GM12875 (cell line): ENCODE data around the gene OR9K2.

Experiments
- H3K4me3 ChIP-seq: one replicate; pipeline ENCODE4 v1.5.1; 2011; ENCODE audit warnings: low read depth, low read length, control low read depth
- TF ChIP-seq, protein P1 (sequence below): IDR thresholded peaks from 2 replicates; pipeline ENCODE4 v1.5.1; 2011; ENCODE audit warnings: low read depth, mild to moderate bottlenecking, control low read depth, inconsistent platforms, low read length, moderate library complexity, borderline replicate concordance; ENCODE audit not compliant: insufficient read depth

Gene OR9K2, protein sequence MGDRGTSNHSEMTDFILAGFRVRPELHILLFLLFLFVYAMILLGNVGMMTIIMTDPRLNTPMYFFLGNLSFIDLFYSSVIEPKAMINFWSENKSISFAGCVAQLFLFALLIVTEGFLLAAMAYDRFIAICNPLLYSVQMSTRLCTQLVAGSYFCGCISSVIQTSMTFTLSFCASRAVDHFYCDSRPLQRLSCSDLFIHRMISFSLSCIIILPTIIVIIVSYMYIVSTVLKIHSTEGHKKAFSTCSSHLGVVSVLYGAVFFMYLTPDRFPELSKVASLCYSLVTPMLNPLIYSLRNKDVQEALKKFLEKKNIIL

DNA sequence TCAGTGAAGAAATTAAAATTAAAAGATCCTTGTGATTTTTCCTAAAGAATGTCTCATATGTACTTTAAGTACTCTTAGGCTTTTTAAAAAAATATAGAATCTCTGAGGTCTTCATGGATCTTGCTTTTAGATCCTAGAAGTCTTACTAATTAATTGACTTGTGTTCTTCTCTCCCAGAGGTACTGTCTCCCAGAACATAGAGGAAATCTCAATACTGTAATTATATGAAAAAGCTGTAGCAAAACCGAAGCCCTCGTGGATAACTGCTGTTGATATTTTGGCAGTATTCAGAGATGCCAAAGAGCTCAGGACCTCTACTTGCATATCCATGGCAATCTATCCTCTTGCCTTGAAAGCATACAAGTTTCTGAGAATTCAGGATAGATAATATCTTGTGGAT, at the start of gene OR9K2:
TSS of gene OR9K2 (plus strand) at position 301 of the 400 bp plus-strand sequence. CDS start 3,429 bp downstream, outside the sequence.
- TF ChIP-seq, protein P1, sequence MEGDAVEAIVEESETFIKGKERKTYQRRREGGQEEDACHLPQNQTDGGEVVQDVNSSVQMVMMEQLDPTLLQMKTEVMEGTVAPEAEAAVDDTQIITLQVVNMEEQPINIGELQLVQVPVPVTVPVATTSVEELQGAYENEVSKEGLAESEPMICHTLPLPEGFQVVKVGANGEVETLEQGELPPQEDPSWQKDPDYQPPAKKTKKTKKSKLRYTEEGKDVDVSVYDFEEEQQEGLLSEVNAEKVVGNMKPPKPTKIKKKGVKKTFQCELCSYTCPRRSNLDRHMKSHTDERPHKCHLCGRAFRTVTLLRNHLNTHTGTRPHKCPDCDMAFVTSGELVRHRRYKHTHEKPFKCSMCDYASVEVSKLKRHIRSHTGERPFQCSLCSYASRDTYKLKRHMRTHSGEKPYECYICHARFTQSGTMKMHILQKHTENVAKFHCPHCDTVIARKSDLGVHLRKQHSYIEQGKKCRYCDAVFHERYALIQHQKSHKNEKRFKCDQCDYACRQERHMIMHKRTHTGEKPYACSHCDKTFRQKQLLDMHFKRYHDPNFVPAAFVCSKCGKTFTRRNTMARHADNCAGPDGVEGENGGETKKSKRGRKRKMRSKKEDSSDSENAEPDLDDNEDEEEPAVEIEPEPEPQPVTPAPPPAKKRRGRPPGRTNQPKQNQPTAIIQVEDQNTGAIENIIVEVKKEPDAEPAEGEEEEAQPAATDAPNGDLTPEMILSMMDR: no peak
- no peak within 1 kb of the TSS for H3K4me3 ChIP-seq

DNA sequence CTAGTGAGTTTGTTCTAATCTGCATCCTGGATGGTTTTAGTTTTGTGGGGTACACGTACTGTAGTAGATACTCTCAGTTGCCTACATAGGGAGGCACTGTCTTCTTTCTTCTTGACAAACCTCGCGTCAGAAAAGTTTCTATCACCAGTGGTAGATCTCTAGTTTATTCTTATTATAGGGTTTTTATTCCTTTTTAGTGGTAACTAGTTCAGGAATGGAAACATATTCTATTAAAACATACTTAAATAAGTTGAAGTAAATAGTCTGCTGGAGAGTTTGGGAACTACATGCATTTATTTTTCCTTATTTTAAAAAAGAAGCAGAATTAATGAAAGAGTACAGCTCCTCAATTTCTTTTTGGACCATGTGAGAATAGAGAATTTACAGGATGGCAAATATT, 33.6 kb upstream of the OR9K2 start:
- TF ChIP-seq, protein P1: no peak

DNA sequence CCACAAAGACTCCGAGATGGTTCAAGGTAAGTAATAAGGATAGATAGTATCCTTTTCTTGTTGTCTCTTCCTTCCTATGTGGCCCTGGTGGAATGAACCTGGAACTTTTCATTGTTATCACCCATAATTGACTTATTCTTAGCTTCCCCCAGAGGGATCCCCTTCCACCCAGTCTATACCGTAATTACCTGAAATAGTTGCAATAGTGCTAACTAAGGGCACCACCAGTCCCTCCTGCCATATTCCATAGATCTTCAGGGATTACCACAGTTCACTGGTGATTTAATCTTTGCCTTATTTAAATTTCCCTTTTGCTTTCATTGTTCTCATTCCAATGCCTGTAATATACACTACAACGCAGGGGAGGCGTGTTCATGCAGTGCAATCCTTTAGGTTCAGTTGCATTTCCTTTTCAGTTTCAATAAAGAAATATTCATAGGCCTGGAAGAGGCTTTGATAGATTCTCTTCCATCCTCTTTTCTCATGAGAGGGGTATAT, 13.8 kb upstream of the OR9K2 start:
- no peak overlapping the region for H3K4me3 ChIP-seq
- TF ChIP-seq, protein P1: no peak

More for the DNA sequence above, 33.6 kb upstream of the OR9K2 start:
- no peak overlapping the region for H3K4me3 ChIP-seq

DNA sequence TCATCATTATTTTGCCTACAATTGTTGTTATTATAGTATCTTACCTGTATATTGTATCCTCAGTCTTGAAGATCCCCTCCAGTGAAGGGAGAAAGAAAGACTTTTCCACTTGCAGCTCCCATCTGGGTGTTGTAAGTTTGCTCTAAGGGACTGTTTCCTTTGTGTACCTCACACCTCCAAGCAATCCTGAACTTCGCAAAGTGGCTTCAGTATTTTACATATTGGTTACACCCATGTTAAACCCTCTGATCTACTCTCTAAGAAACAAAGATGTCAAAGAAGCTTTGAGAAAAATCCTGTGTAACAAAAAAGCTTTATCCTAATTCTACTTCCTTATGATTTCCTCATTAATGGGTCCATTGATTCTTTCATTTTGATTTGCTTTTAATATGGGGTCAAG, 10.1 kb upstream of the OR9K2 start:
- TF ChIP-seq, protein P1: no peak
- H3K4me3 ChIP-seq: no peak overlapping the region

DNA sequence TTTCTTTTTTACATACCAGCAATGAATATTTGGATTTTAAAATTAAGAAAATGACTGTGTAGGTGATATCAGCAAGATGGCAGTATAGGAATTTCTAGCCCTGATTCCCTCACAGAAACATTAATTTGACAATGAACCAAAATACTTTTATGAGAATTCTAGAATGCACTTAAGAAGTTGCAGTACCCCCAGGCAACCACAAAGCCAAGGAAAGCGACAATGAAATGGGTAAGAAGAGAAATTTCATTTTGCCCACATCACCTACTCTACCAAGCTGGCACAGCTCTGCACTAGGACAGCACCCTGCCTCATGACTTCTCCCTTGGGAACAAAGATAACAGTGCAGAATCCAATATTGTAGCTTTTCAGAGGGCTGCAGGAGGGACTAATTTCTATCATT, 6.6 kb downstream of the OR9K2 start:
- TF ChIP-seq, protein P1: no peak
- H3K4me3 ChIP-seq: no peak overlapping the region

DNA sequence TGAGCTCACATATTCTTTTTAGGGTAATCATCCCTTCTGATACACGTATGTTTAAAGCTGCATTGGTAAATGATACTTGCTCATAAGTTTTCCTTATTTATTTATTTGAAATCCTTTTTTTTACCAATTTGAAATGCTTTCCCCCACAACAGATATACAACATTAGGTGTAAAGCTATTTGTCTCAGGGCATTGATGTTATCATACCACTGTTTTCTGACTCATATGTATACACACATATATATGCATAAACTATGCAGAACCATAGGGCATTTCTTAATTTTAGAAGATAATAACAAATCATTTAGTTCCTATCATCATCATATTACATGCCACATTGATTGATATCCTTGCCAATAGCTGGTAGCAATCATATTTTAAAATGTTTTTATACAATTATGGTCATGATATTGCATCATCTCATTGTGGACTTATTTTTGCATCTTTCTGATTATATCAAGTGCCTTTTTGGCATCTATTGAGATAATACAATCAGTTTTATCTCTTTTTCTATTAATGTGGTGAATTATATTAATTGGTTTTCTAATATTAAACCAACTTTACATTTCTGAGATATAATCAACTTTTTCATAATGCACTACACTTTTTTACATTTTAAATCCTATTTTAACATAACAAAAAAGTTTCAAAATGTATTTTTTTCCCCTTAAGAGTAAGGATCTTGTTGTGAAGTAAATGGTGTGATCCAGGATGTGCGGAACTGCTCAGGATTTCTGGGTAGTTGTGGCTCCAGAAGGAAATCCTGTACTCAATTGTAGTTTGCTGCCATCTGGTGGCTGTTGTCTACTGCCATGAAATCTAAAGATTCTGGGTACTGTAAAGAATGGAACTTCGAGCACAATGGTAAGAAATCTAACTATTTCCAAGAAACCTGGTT, 16.7 kb downstream of the OR9K2 start:
- TF ChIP-seq, protein P1: peak; percentile 61; the same call in 1 of the 2 replicates
- H3K4me3 ChIP-seq: no peak overlapping the region
